Psoas muscle (tissue), 8 donors: ENCODE data around the gene DAP. TPM values are rescaled to one million over a fixed set of nuclear protein-coding genes. Genes with fewer than 3 reads are reported as not detected.

ENCODE experiments used
- ATAC-seq, 4 donors: fragments of 200-7000 bp; cut with Tn5 transposase; one replicate each; pipeline ENCODE4 v1.9.1; 2020; ENCODE audit warnings: moderate library complexity in 3 of 4, mild to moderate bottlenecking in 2 of 4
- DNase-seq, 2 donors: peaks; one replicate each; pipeline ENCODE4 v3.0.0-alpha.2; 2020
- H3K27ac ChIP-seq: fragments of 200-600 bp; one replicate; pipeline ENCODE4 v1.8.0; 2022
- H3K27me3 ChIP-seq, 3 donors: fragments of 200-600 bp in 1 of 3; one replicate each; pipeline versions ENCODE4 v1.6.1 to v1.8.0; 2013 to 2022; ENCODE audit warnings: low read length in 2 of 3, mild to moderate bottlenecking in 2 of 3, moderate library complexity in 1 of 3; ENCODE audit not compliant: insufficient read depth in 3 of 3
- H3K36me3 ChIP-seq, 2 donors: fragments of 200-600 bp in 1 of 2; one replicate each; pipeline versions ENCODE4 v1.6.1 to v1.8.0; 2013 to 2022; ENCODE audit warnings: low read depth in 1 of 2, mild to moderate bottlenecking in 1 of 2, moderate library complexity in 1 of 2; ENCODE audit not compliant: insufficient read depth in 1 of 2
- H3K4me1 ChIP-seq: fragments of 200-600 bp; one replicate; pipeline ENCODE4 v1.8.0; 2022
- H3K4me3 ChIP-seq: fragments of 200-600 bp; one replicate; pipeline ENCODE4 v1.8.0; 2022; ENCODE audit warnings: mild to moderate bottlenecking
- H3K9me3 ChIP-seq: fragments of 200-600 bp; one replicate; pipeline ENCODE4 v1.8.0; 2022
- CTCF ChIP-seq: fragments of 200-600 bp; IDR thresholded peaks from one replicate; pipeline ENCODE4 v1.8.0; 2022; ENCODE audit warnings: antibody characterized with exemption
- WGBS, 3 donors: extraction: QIAGEN DNeasy Blood & Tissue Kit; methylation state at CpG; one replicate each; pipeline versions ENCODE4 v1.1.6 to v1.1.7; 2013; 5-methylcytosine and 5-hydroxymethylcytosine counted together
- intact Hi-C, 2 donors: fragments of 100-400 bp; cut with DNase I; formaldehyde crosslinking; loops; one replicate each; pipeline versions ENCODE4 v1.11.0 to v1.14.2; 2022
- polyA plus RNA-seq, 3 donors: library from polyadenylated mRNA; stranded (reverse); fragments of 200-250 nt; gene quantifications; one replicate each; pipeline ENCODE4 v1.2.3, GENCODE V29; 2013
- total RNA-seq, 4 donors: library from RNA; stranded (reverse); fragmentation: NEBNext Ultra II Directional in 2 of 4; extraction: Animal tissue kit (Norgen Biotek cat#: 25700) in 2 of 4; gene quantifications; one replicate each; pipeline versions ENCODE4 v1.2.1 to v1.2.4, GENCODE V29; 2021 to 2023
- donor health status: healthy with polysubstance abuse.
- donor health status: DM: no; HTN: no; CAD: no; lungs with moderate emphysema.
- donor health status: Bipolar disorder and iron deficiency.
- donor health status: healthy.
- donor health status: DM: yes; HTN: yes; CAD: no.
- donor health status: DM: no; HTN: no; CAD: no.
- donor health status: DM: no; HTN: no; CAD: no.
- donor health status: DM: yes; HTN: yes; CAD: no.

The DAP gene
- total and polyA plus RNA-seq, 7 donors: 3.6 to 8.1 (median 5.1) TPM

DNA sequence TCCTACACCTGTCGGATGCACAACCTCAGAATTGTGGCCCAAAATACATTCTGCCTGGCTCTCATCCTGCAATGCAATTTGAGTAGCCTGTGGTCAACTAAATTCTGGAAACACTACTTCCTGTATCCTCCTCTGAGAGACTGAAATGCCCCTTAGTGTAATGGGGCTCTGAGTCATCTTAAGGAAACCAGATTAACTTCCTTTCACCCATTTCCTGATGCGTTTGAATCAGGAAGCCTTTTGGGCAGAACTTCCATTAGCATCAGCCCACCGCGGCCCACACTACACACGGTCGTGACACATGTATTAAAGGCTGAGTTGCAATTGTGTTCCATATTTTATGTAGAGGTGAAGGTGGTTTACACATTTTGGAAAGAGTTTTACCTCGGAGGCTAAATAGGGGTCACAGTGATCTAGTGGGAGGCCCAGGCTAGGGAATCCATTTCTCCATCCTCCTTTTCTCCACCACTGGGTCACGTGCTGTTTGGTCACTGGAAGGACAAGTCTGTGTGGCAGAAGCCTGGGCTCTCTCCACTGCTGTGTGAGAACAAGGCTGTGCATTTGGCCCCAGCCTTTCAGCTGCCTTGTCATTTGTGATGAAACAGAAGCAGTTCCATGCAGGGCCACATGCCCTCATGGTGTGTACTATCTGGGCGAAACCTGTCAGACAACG lies 55.9 kb downstream of the DAP start:
- H3K4me3 ChIP-seq: no peak overlapping the region
- DNase-seq (no peak), ATAC-seq (no peak)
- H3K4me1 ChIP-seq: no peaks in the 10 kb centered on the region
- no peak overlapping the region for H3K27ac ChIP-seq
- no peak for TF ChIP-seq CTCF
- no peaks in the 10 kb centered on the region for H3K27me3 ChIP-seq
- H3K36me3 ChIP-seq: no peaks in the 10 kb centered on the region
- intact Hi-C loops: no loop called here
- WGBS, 3 donors: 69 to 72% (median 69%) methylated on average over 10 of the region's 10 CpGs
- H3K9me3 ChIP-seq: no peaks in the 10 kb centered on the region

DNA sequence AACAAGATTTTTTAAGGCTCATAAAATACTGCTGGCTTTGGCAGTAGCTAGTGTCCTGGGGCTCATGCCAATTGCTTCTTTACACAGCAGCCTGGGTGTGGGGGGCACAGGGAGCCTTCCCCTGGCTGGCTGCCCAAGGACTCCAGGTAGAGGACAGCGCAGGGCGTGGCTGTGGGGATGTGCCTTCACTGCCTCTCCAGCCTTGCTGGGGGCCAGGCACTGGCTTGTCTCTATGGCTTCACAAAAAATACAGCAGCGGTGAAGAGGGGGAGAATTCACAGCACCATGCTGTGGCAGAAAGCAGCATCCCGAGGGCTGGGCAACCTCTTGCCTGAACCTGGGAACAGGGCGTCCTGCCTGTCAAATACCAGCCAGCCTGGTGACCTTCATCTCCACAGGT lies 57.4 kb downstream of the DAP start:
- H3K4me1 ChIP-seq: no peaks in the 10 kb centered on the region
- H3K9me3 ChIP-seq: no peaks in the 10 kb centered on the region
- no peak for ATAC-seq
- intact Hi-C loops: no loop called here
- H3K36me3 ChIP-seq: no peaks in the 10 kb centered on the region
- no peaks in the 10 kb centered on the region for H3K27me3 ChIP-seq
- no peak overlapping the region for H3K4me3 ChIP-seq
- no peak for DNase-seq
- WGBS, 3 donors: 71 to 88% (median 79%) methylated on average over 5 of the region's 5 CpGs
- no peak for TF ChIP-seq CTCF
- H3K27ac ChIP-seq: no peak overlapping the region

DNA sequence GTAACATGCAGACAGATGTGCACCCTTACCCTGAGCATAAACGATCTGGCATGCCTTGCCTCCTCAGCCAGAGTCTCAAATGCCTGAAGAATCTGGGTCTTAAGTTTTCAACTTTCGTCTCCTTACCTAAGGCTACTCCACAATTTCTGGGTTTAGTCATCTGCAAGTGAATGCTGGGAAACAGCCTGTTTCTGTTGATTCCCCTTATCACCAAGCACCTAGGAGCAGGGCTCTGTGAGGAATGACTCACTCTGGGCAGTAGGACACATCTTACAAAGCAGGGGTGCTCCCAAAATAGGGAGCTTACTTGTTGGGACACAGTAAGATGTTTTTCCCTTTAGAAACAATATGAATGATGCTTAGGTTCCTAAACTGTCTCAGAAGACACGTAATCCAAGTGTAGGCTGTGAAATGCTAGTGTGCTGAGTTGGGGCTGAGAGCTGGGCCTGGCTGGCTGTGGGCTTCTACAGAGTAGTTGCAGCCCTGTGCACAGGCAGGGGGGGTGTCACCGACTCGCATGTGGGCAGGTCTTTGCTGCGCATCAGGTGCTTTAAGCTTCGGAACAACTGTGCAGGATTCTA lies 58.0 kb downstream of the DAP start:
- no peak for DNase-seq
- Histone ChIP-seq H3K9me3 (no peaks in the 10 kb centered on the region), H3K4me1 (no peaks in the 10 kb centered on the region), H3K4me3 (no peak overlapping the region), H3K36me3 (no peaks in the 10 kb centered on the region), H3K27ac (no peak overlapping the region), H3K27me3 (no peaks in the 10 kb centered on the region)
- 56 to 59% (median 56%) methylated on average over 7 of the region's 7 CpGs for WGBS, 3 donors
- intact Hi-C loops: no loop called here
- ATAC-seq: no peak
- TF ChIP-seq CTCF: no peak

GRCh38 chr5:10702040-10702629 lies 58.9 kb downstream of the DAP start:
- Histone ChIP-seq H3K27ac (no peak overlapping the region), H3K9me3 (no peaks in the 10 kb centered on the region), H3K36me3 (no peaks in the 10 kb centered on the region), H3K27me3 (no peaks in the 10 kb centered on the region), H3K4me3 (no peak overlapping the region), H3K4me1 (no peaks in the 10 kb centered on the region)
- TF ChIP-seq CTCF: no peak
- WGBS, 3 donors: 94 to 96% (median 95%) methylated on average over 9 of the region's 9 CpGs
- no peak for DNase-seq
- intact Hi-C loops: no loop called here
- ATAC-seq: no peak
